HepG2 (cell line): Measurements from ENCODE around the gene LRRC72. TPM values are rescaled to one million over a fixed set of nuclear protein-coding genes. Genes with fewer than 3 reads are reported as not detected.

ENCODE experiments used
- ATAC-seq: fragments of 200-7000 bp; cut with Tn5 transposase; 3 replicates; pipeline ENCODE4 v1.9.1; 2020; ENCODE audit warnings: mild to moderate bottlenecking, moderate library complexity
- BruUV-seq: library from RNA; stranded (reverse); fragments of 400-500 nt; replicated peaks from 2 replicates; lab custom pipeline; 2021; lab: Mats Ljungman, UMichigan
- CTCF ChIA-PET: fragments of 300-600 bp; formaldehyde crosslinking; extraction: SDS; loops from one replicate; lab custom pipeline; 2021; ENCODE audit warnings: low total read pairs, inconsistent platforms, low intra/inter-chr PET ratio; lab: Yijun Ruan, JAX
- POLR2A ChIA-PET: fragments of 350-600 bp; sonication (Branson Sonifier 250); formaldehyde crosslinking; loops from one replicate; lab custom pipeline; 2020; ENCODE audit warnings: antibody characterized with exemption, inconsistent platforms; lab: Yijun Ruan, JAX
- DNase-seq: peaks from one replicate; pipeline ENCODE4 v3.0.0-alpha.2; 2015; ENCODE audit warnings: low spot score
- FAIRE-seq: peaks from 3 replicates; lab custom pipeline; 2011; peaks lifted over from hg19 to GRCh38; lab: Jason Lieb, UNC
- H2AFZ ChIP-seq: one replicate; pipeline ENCODE4 v1.6.1; 2011; ENCODE audit warnings: low read length, inconsistent platforms
- H3K27ac ChIP-seq: fragments of 300-600 bp; 3 replicates; pipeline ENCODE4 v1.8.0; 2011; ENCODE audit warnings: mixed run types, mild to moderate bottlenecking, mixed read lengths, low read length, inconsistent platforms; ENCODE audit not compliant: insufficient read depth; ENCODE audit errors: extremely low read length
- H3K27me3 ChIP-seq, 2 experiments: fragments of 200-600 bp in 1 of 2; 2 replicates in 1 of 2; 3 replicates in 1 of 2; pipeline versions ENCODE4 v1.6.0 to v1.8.0; 2011; ENCODE audit warnings: low read length in 2 of 2, mild to moderate bottlenecking in 2 of 2, moderate library complexity in 2 of 2, inconsistent platforms in 1 of 2; ENCODE audit not compliant: insufficient read depth in 2 of 2, control insufficient read depth in 1 of 2
- H3K36me3 ChIP-seq, 2 experiments: fragments of 200-600 bp in 1 of 2; replicated peaks in 1 of 2; 2 replicates in 1 of 2; 3 replicates in 1 of 2; pipeline versions ENCODE4 v1.5.1 to v1.8.0; 2011; ENCODE audit warnings: low read length in 2 of 2, inconsistent platforms in 1 of 2; ENCODE audit not compliant: insufficient read depth in 2 of 2, control insufficient read depth in 1 of 2
- H3K4me1 ChIP-seq: 2 replicates; pipeline ENCODE4 v1.5.1; 2012; ENCODE audit warnings: low read length, inconsistent platforms; ENCODE audit not compliant: insufficient read depth
- H3K4me2 ChIP-seq: 2 replicates; pipeline ENCODE4 v1.6.0; 2011; ENCODE audit warnings: low read depth, low read length, inconsistent platforms
- H3K4me3 ChIP-seq, 3 experiments: fragments of 200-600 bp in 1 of 3; sonication (generic), shearing (Covaris generic) in 1 of 3; replicated peaks in 1 of 3; 2 replicates each; pipeline ENCODE4 v1.5.1; 2011 to 2016; ENCODE audit warnings: low read length in 3 of 3, inconsistent platforms in 2 of 3, low read depth in 2 of 3, mild to moderate bottlenecking in 2 of 3, control low read depth in 1 of 3, mixed read lengths in 1 of 3; ENCODE audit not compliant: insufficient read depth in 1 of 3
- H3K79me2 ChIP-seq: one replicate; pipeline ENCODE4 v1.6.1; 2011; ENCODE audit warnings: low read length, inconsistent platforms; ENCODE audit not compliant: insufficient read depth
- H3K9ac ChIP-seq: 2 replicates; pipeline ENCODE4 v1.6.0; 2011; ENCODE audit warnings: mild to moderate bottlenecking, low read depth, low read length, inconsistent platforms; ENCODE audit not compliant: insufficient read depth
- H3K9me3 ChIP-seq: 2 replicates; pipeline ENCODE4 v1.5.1; 2012; ENCODE audit warnings: mild to moderate bottlenecking, low read length
- H4K20me1 ChIP-seq: 2 replicates; pipeline ENCODE4 v1.6.0; 2011; ENCODE audit warnings: inconsistent platforms, mild to moderate bottlenecking, low read length, moderate library complexity; ENCODE audit not compliant: insufficient read depth
- CENPX ChIP-seq: sonication (generic); formaldehyde crosslinking; IDR thresholded peaks from 2 replicates; pipeline ENCODE4 v1.9.0; 2021; ENCODE audit warnings: mild to moderate bottlenecking, missing genetic modification reagents, moderate library complexity
- CERS6 ChIP-seq: sonication (generic); formaldehyde crosslinking; IDR thresholded peaks from 2 replicates; pipeline ENCODE4 v1.5.0; 2020; ENCODE audit warnings: missing genetic modification reagents
- FOXK2 ChIP-seq: fragments of 450-650 bp; IDR thresholded peaks from 2 replicates; pipeline ENCODE4 v1.6.1; 2016
- HNRNPL ChIP-seq: fragments of 200-400 bp; formaldehyde crosslinking; IDR thresholded peaks from 2 replicates; pipeline ENCODE4 v1.6.1; 2017; ENCODE audit warnings: mild to moderate bottlenecking, low read depth, low read length
- NPAS2 ChIP-seq: sonication (generic); formaldehyde crosslinking; IDR thresholded peaks from 2 replicates; pipeline ENCODE4 v1.8.0; 2022; ENCODE audit warnings: mild to moderate bottlenecking, missing genetic modification reagents, borderline replicate concordance
- SAFB2 ChIP-seq: sonication (generic); formaldehyde crosslinking; IDR thresholded peaks from 2 replicates; pipeline ENCODE4 v1.5.1; 2020; ENCODE audit warnings: missing genetic modification reagents, low read depth, mild to moderate bottlenecking, borderline replicate concordance
- SMAD9 ChIP-seq: sonication (generic); formaldehyde crosslinking; IDR thresholded peaks from 2 replicates; pipeline ENCODE4 v1.5.1; 2020; ENCODE audit warnings: mild to moderate bottlenecking, missing genetic modification reagents
- SOX13 ChIP-seq, 3 experiments: fragments of 450-650 bp in 1 of 3; sonication (generic) in 1 of 3; formaldehyde crosslinking in 1 of 3; IDR thresholded peaks in 2 of 3; conservative IDR thresholded peaks in 1 of 3; 2 replicates each; pipeline versions ENCODE4 v1.5.0 to v1.6.1; 2016 to 2020; ENCODE audit warnings: antibody characterized with exemption in 1 of 3, mild to moderate bottlenecking in 1 of 3, missing compliant biosample characterization in 1 of 3, missing genetic modification reagents in 1 of 3, moderate library complexity in 1 of 3
- ZBTB3 ChIP-seq: sonication (generic); formaldehyde crosslinking; IDR thresholded peaks from 2 replicates; pipeline ENCODE4 v1.4.0; 2020; ENCODE audit warnings: low read depth, mild to moderate bottlenecking, moderate library complexity, missing genetic modification reagents, borderline replicate concordance
- ZBTB40 ChIP-seq, 2 experiments: fragments of 450-650 bp in 1 of 2; sonication (generic) in 1 of 2; formaldehyde crosslinking in 1 of 2; IDR thresholded peaks; 2 replicates each; pipeline versions ENCODE4 v1.6.1 to v1.8.0; 2016 to 2022; ENCODE audit warnings: antibody characterized with exemption in 1 of 2, mild to moderate bottlenecking in 1 of 2, missing genetic modification reagents in 1 of 2
- ZNF225 ChIP-seq: sonication (generic); formaldehyde crosslinking; IDR thresholded peaks from 2 replicates; pipeline ENCODE4 v1.4.0; 2020; ENCODE audit warnings: mild to moderate bottlenecking, missing genetic modification reagents
- ZNF891 ChIP-seq: sonication (generic); formaldehyde crosslinking; IDR thresholded peaks from 2 replicates; pipeline ENCODE4 v1.5.0; 2020; ENCODE audit warnings: mild to moderate bottlenecking, missing genetic modification reagents
- WGBS: methylation state at CpG from one replicate; pipeline ENCODE4 v1.1.6; 2017; ENCODE audit warnings: low lambda C conversion rate; 5-methylcytosine and 5-hydroxymethylcytosine counted together
- in situ Hi-C: cut with HindIII; loops from 2 replicates; pipeline ENCODE4 v1.10.0; 2017; ENCODE audit warnings: low pct_unique_long_range_greater_than_20kb; ENCODE audit not compliant: extremely low pct_ligation_motif_present
- intact Hi-C: fragments of 100-400 bp; cut with micrococcal nuclease; formaldehyde crosslinking; loops from one replicate; pipeline ENCODE4 v1.10.0; 2022; ENCODE audit not compliant: unreplicated experiment
- polyA plus RNA-seq, 8 experiments: library from polyadenylated mRNA; depleted of rRNA in 3 of 8; stranded (reverse) in 7 of 8; unstranded in 1 of 8; fragments of >200 nt; fragmentation: Illumina TruSeq in 4 of 8; extraction: Trizol in 4 of 8; gene quantifications; 2 replicates each; pipeline versions ENCODE4 v1.2.1 to v1.2.3, GENCODE V29; 2011 to 2016; ENCODE audit warnings: low read depth in 4 of 8, missing spikeins in 1 of 8, mixed read lengths in 1 of 8; ENCODE audit not compliant: insufficient read depth in 1 of 8
- total RNA-seq, 5 experiments: library from RNA; depleted of rRNA; stranded (reverse); fragments of >200 nt; fragmentation: Illumina TruSeq; extraction: Trizol; gene quantifications; 2 replicates each; pipeline ENCODE4 v1.2.3, GENCODE V29; 2016; ENCODE audit warnings: low read depth in 1 of 5

LRRC72 gene
- total and polyA plus RNA-seq, 2 of the 13 experiments (the other 11 are each of a cell fraction or from before 2014, with no cell fraction given) = not detected

- TF ChIP-seq ZBTB3 (CRISPR knock-in tag) = no peak
Measured at GRCh38 chr7:16543456-16543855, 16.8 kb downstream of the LRRC72 start (continued).

- H3K4me2 ChIP-seq = no peak overlapping the region
- no TSS peak for BruUV-seq
- ATAC-seq (peak; percentile 32; the same call in 2 of the 3 replicates), DNase-seq (no peak), FAIRE-seq (no peak)
- H3K4me1 ChIP-seq = 0 out of 2 replicates have a peak, but pooled peaks cover 5% of the 10 kb centered on the region
- no peaks in the 10 kb centered on the region for H3K27me3 ChIP-seq
- ChIA-PET POLR2A (no interaction called here), CTCF (no interaction called here)
- H3K36me3 ChIP-seq = no peaks in the 10 kb centered on the region
- H2AFZ ChIP-seq = no peak overlapping the region
- no peaks in the 10 kb centered on the region for H4K20me1 ChIP-seq
- no peaks in the 10 kb centered on the region for H3K9me3 ChIP-seq
- intact Hi-C loops = no loop called here
- no peaks in the 10 kb centered on the region for H3K79me2 ChIP-seq
- no peak overlapping the region for H3K4me3 ChIP-seq
- in situ Hi-C loops = no loop called here
- no peak overlapping the region for H3K9ac ChIP-seq
- no peak overlapping the region for H3K27ac ChIP-seq
- 0% methylated on average over 2 of the region's 7 CpGs for WGBS
- TF ChIP-seq ZBTB40 (IDR thresholded peaks at IDR 0.05) (no peak), ZBTB40 (CRISPR knock-in tag; IDR thresholded peaks at IDR 0.05) (no peak), SOX13 (IDR thresholded peaks at IDR 0.05) (no peak), SOX13 (CRISPR knock-in tag; conservative IDR thresholded peaks at IDR 0.05 in 1 of 2, IDR thresholded peaks at IDR 0.05 in 1 of 2) (no peak), ZNF225 (CRISPR knock-in tag) (no peak), HNRNPL (no peak), CENPX (no peak), CERS6 (CRISPR knock-in tag) (no peak), FOXK2 (no peak), SMAD9 (no peak), ZNF891 (CRISPR knock-in tag) (no peak), NPAS2 (CRISPR knock-in tag) (no peak), SAFB2 (CRISPR knock-in tag) (no peak)
Measured at GRCh38 chr7:16546921-16547505, 20.4 kb downstream of the LRRC72 start.
